ENCODE measurements around the gene CBLB. TPM values are rescaled to one million over a fixed set of nuclear protein-coding genes. Genes with fewer than 3 reads are reported as not detected.

CBLB gene
- total RNA-seq, 2 experiments from 2014 or later: 104 to 113 TPM

GRCh38 chr3:105851582-105851981 is 17.2 kb downstream of the CBLB start:
- Mint-ChIP-seq H3K27me3 (no peaks in the 10 kb centered on the region), H3K4me1 (ENCODE audit: low read depth) (peaks cover 72% of the 10 kb centered on the region), H3K36me3 (ENCODE audit: low read depth) (peaks cover 79% of the 10 kb centered on the region), H3K9me3 (peaks cover 10% of the 10 kb centered on the region), H3K4me3 (no peak overlapping the region), H3K27ac (peak overlapping the region; percentile 69)
- ChIA-PET POLR2A (interaction anchor here (0.6 to 1.5 kb wide), 5 partner anchors 13 to 163 kb away, joined by 3 to 6 read pairs (median 3); no protein-coding TSS in a partner anchor), CTCF (interaction anchor here (1.3 kb wide), 1 partner anchor 758 kb away, joined by 4 read pairs; no protein-coding TSS in a partner anchor)
- ATAC-seq (no peak), DNase-seq (no peak)
- intact Hi-C loops (cut with micrococcal nuclease): no loop called here
- no peak for TF ChIP-seq CTCF (IDR thresholded peaks at IDR 0.05)

DNA sequence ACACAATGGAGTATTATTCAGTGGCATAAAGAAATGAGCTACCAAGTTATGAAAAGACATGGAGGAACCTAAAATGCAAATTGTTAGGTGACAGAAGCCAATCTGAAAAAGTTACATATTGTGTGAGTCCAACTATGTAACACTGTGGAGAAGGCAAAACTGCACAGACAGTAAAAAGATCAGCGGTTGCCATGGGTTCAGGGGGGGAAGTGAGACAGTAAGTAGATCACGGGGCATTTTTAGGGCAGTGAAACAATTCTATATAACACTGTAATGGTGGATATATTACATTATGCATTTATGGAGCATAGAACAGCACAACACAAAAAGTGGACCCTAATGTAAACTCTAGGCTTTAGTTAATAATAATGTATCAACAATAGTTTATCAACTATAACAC is 17.6 kb downstream of the CBLB start:
- DNase-seq (no peak), ATAC-seq (no peak)
- TF ChIP-seq CTCF (IDR thresholded peaks at IDR 0.05): no peak
- Mint-ChIP-seq H3K9me3 (peaks cover 10% of the 10 kb centered on the region), H3K4me3 (no peak overlapping the region), H3K4me1 (ENCODE audit: low read depth) (peaks cover 72% of the 10 kb centered on the region), H3K27me3 (no peaks in the 10 kb centered on the region), H3K36me3 (ENCODE audit: low read depth) (peaks cover 79% of the 10 kb centered on the region), H3K27ac (peak overlapping the region; percentile 69)
- intact Hi-C loops (cut with micrococcal nuclease): no loop called here
- ChIA-PET POLR2A (interaction anchor here (1.0 to 1.5 kb wide), 2 partner anchors 13 to 22 kb away, joined by 3 to 6 read pairs; no protein-coding TSS in a partner anchor), CTCF (no interaction called here)

GRCh38 chr3:105850593-105850992 is 18.2 kb downstream of the CBLB start:
- Mint-ChIP-seq H3K27me3 (no peaks in the 10 kb centered on the region), H3K4me1 (ENCODE audit: low read depth) (peaks cover 71% of the 10 kb centered on the region), H3K36me3 (ENCODE audit: low read depth) (peaks cover 77% of the 10 kb centered on the region), H3K9me3 (peaks cover 10% of the 10 kb centered on the region), H3K4me3 (no peak overlapping the region), H3K27ac (peak overlapping the region; percentile 69)
- ChIA-PET POLR2A (interaction anchor here (1.0 to 1.5 kb wide), 2 partner anchors 14 to 21 kb away, joined by 3 to 6 read pairs; no protein-coding TSS in a partner anchor), CTCF (no interaction called here)
- intact Hi-C loops (cut with micrococcal nuclease): no loop called here
- TF ChIP-seq CTCF (IDR thresholded peaks at IDR 0.05): no peak
- DNase-seq: no peak
- ATAC-seq: no peak

DNA sequence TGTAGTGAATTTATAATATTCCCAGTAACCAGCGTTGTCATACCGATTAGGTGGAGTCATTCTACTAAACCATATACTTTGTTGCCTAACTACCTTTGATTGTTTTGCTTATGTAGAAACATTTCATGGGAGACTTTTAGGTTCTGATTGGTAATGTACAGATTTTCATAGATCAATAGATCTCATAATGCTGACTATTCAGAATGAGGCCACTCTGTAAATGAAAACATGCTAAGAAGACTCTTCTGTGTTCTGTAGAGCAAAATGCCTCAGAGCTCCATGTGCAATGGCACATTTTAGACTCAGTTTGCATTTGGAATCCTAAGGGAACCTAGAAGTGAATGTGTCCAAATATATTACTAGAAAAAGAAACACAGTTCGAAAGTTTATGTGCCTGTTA is 20.0 kb downstream of the CBLB start:
- POLR2A ChIA-PET: interaction anchor here (1.0 kb wide), 1 partner anchor 20 kb away, joined by 4 read pairs; the partner anchor contains the start of gene CBLB
- no peak for ATAC-seq
- peaks cover 10% of the 10 kb centered on the region for H3K9me3 Mint-ChIP-seq

More for the DNA sequence above, 20.0 kb downstream of the CBLB start:
- DNase-seq: no peak
- H3K4me1 Mint-ChIP-seq (ENCODE audit: low read depth): peaks cover 72% of the 10 kb centered on the region
- H3K4me3 Mint-ChIP-seq: no peak overlapping the region
- H3K36me3 Mint-ChIP-seq (ENCODE audit: low read depth): peaks cover 71% of the 10 kb centered on the region
- peak overlapping the region; percentile 80 for H3K27ac Mint-ChIP-seq
- intact Hi-C loops (cut with micrococcal nuclease): no loop called here
- TF ChIP-seq CTCF (IDR thresholded peaks at IDR 0.05): no peak
- H3K27me3 Mint-ChIP-seq: no peaks in the 10 kb centered on the region
- CTCF ChIA-PET: interaction anchor here (1.7 kb wide), 1 partner anchor 14 kb away, joined by 5 read pairs; no protein-coding TSS in a partner anchor

Data from activated CD8-positive, alpha-beta T cell treated with anti-CD3 and anti-CD28 coated beads for 36 hours (primary cell).